ENCODE results near the gene PTMS.
"Not testable (repeated sequence)": the region's sequence is repeated elsewhere in the genome, so short reads cannot be mapped to it uniquely, and the experiment has no call there.

Gene PTMS, protein sequence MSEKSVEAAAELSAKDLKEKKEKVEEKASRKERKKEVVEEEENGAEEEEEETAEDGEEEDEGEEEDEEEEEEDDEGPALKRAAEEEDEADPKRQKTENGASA

DNA sequence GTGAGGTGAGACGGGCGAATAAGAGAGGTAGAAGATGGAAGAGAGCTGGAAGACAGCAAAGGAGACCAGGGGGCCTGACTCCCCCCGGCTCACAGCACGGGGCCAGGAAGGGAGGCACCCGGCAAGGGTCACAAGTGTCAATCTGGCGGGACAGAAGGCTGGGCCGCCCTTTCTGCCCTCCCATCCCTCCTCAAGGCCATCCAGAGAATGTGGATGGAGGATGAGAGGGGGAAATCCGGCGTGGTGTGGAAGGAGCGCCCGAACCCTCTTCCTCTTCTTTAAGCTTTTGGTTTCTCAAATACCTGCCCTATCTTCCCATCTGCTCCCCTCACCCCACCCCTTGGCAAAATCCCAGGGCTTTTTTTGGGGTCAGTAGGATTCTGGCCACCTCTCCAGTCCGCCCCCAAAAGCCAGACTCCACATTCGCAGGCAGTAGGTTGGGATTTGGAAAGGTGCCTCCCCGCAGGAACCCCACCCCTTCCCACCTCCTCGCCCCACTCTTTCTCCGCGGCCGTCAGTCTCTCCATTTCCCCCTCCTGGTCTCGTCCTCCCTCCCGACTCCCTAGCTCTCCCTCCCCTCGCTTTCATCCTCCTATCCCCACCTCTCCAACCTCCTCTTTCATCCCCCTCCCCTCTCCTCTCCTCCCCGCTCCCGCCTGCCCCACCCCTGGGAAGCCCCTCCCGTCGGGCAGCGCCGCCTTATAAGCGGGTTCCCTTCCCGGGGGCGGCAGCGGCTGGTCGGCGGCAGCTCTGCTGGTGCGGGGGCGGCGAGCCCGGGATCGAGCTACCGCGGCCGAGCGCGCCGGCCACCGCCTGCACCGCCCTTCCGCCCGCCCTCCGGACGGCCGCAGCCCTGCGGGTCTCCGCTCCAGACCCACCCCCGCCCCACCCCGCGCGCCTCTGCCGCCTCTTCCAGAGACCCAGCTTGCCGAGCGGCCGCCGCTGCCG, at the start of gene PTMS:
Gene PTMS, plus strand, starts transcription at position 730 of the 948 bp plus-strand sequence. CDS start 343 bp downstream, outside the sequence.
- DNase-seq, result peak in 1 of 2 donors; percentile 63

DNA sequence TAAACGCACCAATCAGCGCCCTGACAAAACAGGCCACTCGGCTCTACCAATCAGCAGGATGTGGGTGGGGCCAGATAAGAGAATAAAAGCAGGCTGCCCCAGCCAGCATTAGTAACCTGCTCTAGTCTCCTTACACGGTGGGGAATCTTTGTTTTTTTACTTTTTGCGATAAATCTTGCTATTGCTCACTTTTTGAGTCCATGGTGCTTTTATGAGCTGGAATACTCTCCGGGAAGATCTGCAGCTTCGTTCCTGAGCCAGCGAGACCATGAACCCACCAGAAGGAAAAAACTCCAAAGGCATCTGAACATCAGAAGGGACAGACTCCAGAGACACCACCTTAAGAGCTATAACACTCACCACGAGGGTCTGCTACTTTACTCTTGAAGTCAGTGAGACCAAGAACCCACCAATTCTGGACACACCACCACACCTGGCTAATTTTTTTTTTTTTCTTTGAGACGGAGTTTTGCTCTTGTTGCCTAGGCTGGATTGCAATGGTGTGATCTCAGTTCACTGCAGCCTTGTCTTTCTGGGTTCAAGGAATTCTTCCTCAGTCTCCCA, 49.2 kb upstream of the PTMS start:
- DNase-seq, result no peak

DNA sequence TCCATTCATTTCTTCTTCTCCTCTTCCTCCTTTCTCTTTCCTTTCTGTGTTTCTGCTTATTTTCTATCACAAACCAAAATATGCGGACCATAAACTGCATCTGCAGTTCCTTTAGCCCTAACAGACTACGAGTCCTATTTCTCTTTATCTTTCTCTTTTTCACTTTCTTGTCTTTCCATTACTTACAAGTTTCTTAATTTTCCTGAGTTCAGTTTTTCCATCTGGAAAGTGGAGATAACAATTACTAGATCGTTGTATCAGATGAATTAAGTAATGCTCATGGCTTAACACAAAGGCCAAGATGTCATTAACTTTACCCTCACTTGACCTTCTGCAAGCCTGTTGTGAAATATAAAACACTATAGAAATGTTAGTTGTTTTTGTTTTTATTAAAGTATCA, 43.3 kb upstream of the PTMS start:
- DNase-seq, result no peak

DNA sequence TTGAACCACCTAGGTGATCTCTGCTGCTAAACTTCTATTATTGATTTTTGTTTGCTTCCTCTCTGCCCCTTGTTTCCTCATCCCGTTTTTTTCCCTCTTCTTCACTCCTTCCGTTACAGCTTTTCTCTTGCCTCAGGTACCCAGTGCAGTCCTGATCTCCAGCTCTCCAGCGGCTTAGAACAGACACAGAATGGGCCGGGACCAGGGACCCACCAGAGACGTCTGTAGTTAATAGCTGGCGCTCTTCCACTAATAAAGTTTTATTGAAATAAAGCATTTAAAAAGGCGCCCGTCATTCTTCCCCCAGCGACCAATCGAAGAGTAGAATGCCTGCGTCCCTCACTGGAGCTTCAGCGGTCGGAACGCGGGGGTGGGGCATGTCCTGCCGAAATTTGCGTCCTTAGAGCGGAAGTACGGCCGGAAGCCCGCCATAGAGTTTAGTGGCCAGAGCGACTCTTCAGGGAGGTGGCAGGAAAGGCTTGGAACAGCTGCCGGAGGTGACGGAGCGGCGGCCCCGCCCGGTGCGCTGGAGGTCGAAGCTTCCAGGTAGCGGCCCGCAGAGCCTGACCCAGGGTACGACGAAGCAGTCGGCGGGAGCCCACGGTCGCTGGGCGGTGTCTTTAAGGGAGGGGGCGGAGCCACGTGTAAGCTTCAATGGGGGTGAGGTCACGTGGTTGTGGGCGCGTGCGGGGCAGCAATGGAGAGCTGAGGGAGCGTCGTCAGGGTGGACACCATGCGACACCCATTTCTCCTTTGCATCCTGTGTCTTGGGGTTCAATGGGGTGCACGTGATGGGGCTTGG, 42.4 kb upstream of the PTMS start, which contains the start of gene COPS7A:
Gene COPS7A, plus strand, starts transcription at position 440 of the 802 bp plus-strand sequence. CDS start 611 bp downstream, outside the sequence.
- peak; percentile 97 to 98 for DNase-seq

DNA sequence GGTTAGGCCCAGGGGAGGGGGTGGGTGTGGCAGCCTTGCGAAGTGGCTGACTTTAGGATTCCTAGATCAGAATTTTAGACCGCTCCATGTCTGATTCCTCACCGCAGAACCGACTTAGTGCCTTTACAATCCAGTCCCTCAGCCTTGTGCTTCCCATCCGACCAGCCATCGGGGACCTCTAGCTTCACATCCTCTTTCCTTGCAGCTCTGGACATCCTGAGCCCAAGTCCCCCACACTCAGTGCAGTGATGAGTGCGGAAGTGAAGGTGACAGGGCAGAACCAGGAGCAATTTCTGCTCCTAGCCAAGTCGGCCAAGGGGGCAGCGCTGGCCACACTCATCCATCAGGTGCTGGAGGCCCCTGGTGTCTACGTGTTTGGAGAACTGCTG, 41.8 kb upstream of the PTMS start:
- DNase-seq, result peak; percentile 37 to 39

DNA sequence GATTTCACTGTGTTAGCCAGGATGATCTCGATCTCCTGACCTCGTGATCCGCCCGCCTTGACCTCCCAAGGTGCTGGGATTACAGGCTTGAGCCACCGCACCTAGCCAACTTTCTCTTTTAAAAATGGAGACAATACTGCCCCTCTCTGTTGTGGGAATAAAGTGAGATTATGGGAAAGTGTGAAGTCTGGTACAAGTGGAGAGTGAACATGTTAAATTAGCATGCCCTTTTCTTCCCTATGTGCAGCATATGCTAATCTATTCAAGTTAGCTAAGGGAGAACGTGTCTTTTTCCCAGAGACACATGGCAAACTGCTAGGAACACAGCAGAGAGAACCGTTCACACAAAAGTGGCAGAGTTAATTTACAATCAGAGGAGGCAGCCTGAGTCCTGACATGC, 40.8 kb upstream of the PTMS start:
- no peak for DNase-seq

DNA sequence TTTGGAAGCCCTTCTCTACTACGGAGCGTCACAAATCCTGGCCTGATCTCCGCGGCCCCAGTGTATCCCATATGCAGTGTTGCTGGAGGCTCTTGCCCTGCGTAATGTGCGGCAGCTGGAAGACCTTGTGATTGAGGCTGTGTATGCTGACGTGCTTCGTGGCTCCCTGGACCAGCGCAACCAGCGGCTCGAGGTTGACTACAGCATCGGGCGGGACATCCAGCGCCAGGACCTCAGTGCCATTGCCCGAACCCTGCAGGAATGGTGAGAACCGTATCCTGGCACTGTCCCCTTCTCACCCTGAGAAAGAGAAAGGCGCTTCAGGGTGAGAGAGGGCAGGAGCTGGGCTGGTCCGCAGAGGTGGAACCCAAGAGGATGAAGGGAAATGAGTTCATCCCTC, 37.0 kb upstream of the PTMS start:
- DNase-seq, result no peak

DNA sequence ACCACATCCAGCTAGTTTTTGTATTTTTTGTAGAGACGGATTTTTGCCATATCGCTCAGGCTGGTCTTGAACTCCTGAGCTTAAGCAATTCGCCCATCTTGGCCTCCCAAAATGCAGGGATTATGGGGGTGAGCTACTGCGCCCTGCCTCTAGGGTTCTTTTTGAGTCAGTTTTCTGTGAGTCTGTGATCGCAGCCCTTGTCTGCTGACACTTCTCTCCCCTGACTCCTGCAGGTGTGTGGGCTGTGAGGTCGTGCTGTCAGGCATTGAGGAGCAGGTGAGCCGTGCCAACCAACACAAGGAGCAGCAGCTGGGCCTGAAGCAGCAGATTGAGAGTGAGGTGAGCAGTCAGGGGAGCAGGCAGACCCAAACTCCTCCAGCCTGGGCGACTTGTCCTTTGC, 36.0 kb upstream of the PTMS start:
- DNase-seq, result no peak

DNA sequence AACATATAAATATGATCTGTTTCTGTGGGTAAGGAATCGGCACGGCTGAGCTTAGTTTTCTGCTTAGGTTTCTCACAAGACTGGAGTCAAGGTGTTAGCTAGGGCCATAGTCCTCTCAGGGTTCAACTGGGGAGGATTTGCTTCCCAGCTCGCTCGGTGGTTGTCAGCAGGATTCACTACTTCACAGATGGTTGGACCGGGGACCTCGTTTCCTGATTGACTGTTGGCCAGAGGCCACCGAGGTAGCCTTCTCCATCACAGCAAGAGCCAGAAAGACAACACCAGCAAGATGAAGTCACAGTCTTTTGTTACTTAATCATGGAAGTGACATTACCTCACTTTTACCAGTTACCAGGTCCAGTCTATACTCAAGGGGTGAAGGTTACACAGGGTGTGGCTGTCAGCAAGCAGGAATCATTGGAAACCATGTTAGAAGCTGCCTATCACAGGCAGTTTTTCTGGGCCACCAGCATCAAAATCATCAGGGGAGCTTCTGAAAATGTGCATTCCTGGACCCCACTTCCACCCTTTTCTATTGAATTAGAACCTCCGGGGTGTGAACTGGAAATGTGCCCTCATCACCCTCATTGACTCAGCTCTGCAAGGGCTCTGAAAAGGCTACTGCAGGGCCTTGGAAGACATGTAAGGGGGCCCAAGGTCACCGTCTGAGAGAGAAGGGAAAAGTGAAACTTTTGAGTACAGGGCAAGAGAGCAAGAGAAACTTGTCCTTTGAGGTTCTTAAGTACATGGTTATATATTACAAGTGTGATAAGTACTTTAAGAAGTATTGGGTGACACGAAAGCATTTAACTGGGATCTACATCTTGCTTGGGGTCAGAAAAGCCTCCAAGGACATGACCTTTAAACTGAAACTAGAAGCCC, 31.4 kb upstream of the PTMS start:
- DNase-seq, result no peak

DNA sequence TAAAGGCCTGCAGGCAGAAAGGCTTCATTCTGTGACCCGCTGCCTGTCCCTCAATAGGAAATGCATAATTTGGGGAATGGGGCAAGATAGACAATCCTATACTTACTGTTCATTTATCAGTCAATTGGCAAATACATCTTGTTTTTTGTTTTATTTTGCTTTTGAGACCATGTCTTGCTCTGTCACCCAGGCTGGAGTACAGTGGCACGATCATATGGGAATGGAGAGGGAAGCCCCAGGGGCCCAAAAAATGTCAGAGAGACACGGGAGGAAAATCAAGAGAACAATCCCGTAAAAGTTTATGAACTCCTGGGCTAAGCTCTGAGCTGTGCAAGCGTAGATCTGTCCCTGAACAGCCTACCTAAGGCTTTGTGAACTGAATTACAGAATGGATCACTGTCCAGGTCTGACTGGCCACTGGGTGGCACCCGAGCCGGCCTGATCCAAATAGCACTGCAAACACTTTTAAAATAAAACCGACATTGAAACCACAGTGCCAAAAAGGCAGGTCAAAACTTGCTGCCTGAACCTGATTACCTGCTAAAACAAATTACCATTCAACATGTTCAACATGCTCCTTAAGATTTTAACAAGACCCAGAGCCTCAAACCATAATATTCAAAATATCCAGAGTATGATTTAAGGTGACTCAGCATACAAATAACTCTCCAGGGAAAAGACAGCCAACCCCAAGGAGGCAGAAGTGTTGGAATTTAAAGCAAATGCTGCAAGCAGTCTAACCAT, 30.5 kb upstream of the PTMS start:
- DNase-seq, result peak; percentile 33 to 46

DNA sequence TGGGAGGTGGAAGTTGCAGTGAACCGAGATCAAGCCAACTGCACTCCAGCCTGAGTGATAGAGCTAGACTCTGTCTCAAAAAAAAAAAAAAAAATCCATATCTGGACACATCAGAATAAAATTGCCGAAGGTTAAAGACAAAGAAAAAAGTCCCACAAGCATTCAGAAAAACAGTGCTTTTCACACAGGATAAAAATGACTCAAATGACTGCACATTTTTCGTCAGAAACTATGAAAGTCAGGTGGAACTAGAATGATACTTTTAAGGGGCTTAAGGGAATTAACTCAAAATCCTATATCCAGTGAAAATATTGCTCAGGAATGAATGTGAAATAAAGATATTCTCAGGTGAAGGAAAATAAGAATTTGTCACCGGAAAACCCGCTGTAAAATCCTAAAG, 29.4 kb upstream of the PTMS start:
- no peak for DNase-seq

DNA sequence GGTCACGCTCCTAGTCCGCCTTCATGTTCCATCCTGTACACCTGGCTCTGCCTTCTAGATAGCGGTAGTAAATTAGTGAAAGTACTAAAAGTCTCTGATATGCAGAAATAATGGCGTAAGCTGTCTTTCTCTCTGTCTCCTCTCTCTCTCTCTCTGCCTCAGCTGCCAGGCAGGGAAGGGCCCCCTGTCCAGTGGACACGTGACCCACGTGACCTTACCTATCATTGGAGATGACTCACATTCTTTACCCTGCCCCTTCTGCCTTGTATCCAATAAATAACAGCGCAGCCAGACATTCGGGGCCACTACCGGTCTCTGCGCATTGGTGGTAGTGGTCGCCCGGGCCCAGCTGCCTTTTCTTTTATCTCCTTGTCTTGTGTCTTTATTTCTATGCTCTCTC, 24.1 kb upstream of the PTMS start:
- DNase-seq, result not testable (repeated sequence)

DNA sequence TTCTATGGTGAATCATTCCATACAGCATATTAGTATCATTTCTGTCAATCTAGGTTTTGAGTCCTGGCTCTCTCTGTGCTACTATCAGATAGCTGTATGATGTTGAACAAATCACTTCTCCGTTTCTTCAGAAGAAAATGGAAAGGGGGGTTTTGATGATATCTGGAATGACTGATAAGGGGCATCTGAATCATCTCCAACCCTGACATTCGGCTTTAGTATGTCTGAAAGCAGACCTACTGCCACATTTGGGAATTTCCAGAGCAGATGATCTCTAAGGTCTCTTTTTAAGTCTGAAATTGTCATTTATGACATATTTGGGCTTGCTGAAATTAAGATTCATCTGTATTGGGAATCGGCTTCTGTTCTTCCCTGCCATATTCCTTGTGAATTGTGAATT, 23.3 kb upstream of the PTMS start:
- no peak for DNase-seq

DNA sequence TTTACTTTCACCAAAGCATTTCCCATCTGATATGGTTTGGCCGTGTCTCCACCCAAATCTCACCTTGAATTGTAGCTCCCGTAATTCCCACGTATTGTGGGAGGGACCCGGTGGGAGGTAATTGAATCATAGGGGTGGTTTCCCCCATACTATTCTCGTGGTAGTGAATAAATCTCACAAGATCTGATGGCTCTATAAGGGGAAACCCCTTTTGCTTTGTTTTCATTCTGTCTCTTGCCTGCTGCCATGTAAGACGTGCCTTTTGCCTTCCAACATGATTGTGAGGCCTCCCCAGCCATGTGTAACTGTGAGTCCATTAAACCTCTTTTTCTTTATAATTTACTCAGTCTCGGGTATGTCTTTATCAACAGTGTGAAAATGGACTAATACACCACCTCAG, 22.9 kb upstream of the PTMS start:
- not testable (repeated sequence) for DNase-seq

DNA sequence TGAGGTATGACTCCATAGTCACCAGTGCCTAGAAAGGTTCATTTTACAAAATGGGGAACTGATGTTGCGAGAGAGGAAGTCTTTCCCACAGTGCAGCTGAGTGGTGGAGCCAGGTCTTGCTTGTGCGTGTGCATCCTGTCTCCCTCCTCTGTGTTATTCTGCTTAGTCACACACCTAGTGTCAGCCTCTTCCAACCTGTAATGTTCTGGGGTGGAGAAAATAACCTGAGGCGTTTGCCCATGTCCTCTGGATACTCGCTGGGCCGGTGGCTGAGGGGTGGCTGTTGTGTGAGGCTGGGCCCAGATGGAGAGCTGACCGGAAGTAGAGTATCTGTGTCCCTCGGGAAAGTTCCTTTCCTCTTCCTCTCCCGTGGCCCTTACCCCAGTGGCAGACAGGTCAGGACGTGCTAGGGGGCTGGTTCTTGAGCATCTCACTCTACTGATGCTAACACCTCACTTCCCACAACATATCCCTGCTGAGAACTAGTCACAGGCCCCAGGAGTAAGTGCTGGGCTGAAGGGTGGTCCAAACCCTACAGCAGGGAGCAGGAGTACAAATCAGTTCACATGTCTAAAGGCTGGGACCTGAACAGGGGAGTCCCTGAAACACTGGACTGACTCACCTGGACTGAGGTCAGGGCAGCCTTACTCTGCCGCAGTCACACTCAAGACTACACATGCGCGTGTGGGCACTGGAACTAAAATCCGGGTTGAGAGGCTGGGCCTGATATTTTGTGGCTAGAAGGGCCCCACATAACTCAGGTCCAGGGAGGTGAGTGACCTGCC, 20.2 kb upstream of the PTMS start:
- no peak for DNase-seq

DNA sequence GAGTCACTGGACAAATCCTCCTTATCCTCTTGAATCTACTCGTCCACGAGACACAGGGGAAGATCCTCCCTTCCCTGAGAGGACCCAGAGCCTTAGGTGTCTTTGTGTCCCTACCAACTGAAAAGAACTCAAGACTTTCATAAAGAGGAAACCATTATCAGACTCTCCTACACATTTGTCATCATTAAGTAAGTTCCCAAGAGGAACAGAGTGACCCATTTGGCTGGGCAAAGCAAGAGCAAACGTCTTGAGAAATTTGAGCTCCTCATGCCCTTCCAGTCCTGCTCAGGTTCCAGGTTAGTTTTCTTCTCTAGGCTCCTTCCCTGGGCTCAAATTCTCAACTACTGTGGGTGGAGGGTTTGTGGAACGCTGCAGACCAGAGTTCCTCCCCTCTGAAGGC, 18.9 kb upstream of the PTMS start:
- DNase-seq, result no peak

DNA sequence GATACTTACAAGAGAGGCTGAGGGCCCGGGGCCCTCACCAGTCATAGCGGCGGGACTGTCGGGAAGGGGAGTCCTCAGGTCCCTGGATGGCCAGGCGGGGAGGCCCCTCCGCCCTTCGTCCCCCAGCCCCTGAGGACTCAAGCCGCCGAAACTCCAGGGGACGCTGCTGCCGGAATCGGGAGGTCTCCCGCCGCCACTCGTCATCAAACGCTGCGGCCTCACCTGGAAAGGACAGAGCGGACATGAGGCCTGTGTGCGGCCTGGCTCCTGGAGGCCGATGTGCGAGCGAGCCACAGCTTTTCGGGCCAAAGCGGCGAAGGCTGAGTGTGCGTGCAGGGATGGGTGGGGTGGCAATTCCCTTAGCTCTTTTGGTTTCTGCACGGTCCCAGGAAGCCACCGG, 17.4 kb upstream of the PTMS start:
- DNase-seq, result no peak

DNA sequence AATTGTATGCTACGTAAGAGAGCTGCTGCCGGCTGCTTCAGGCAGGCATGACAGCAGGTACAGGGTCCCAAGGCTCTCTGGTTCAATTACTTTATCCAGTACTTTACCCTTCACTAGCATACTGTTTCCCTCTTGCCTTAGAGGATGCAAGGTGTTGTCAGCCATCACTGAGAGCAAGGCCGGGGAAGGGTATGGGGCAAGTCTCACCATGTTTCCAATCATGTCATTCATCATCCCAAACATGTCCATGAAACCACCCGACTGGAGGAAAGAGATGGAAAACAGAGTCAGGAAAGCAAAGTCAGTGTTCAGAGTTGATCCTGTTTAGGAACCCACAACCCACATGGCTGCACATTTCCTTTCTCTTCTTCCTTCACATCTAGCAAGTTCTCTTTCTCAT, 15.7 kb upstream of the PTMS start:
- no peak for DNase-seq

DNA sequence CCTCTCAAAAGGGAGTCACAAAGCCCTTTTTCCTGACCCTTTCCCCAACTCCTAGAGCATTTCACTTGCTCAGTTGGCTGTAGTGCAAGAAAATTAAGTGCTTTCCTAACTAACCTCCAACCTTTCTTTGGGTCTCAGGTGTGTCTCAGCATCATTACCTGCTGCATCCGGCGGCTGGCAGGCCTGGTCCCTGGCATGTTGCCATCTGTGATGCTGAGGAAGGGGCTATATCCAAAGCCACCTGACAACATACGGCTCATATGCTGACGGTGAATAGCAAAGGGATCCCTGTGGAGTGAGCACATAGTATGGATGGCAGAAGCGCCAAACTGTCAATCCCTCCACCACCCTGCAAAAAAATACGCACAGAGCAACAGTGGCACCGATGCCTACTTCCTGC, 14.4 kb upstream of the PTMS start:
- no peak for DNase-seq

DNA sequence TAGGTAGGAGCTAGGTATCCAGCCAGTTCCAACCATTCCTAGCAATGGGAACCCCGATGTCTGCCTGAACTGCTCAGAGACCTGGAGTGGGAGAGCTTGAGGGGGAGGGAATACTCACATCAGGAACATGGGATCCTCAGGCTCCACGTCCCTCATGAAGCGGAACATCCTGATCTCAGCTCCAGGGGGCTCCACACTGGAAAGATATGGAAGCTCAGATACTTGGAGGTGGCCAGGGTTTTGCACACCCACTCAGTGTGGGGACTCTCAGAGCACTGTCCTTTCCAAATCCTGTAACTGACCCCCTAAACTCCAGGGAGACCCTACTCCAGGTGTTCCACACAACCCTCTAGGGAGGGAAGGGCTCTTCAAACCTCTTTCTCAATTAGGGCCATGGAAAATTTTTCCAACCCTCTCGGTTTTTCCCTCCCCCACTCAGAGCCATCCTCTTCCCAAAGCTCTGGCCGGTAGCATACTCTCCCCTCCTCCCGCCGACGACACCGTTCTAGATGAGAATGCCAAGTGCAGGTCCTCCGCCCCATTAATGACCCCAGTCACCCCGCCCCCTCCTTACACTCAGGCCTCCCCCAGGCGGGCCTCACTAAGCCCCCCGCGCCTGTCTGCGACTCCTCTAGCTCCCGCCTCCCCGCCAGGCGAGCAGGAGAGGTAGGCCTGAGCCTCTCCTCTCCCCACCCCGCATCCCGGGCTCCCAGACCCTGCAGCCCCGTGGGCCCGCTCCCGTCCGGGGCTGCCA, 13.8 kb upstream of the PTMS start:
- peak; percentile 40 to 48 for DNase-seq

All from stimulated activated CD4-positive, alpha-beta T cell treated with anti-CD3 and anti-CD28 coated beads, Interleukin-2, amount 100 ng/mL, for 24 hours (primary cell).